GM18519 (cell line): ENCODE results near the gene KAZALD1.
A peak's percentile ranks its signal among the peaks of the same experiment; 100 is the strongest.

ENCODE experiments used
- ATAC-seq: cut with Tn5 transposase; IDR thresholded peaks from one replicate; pipeline ENCODE4 v1.9.1; 2021; ENCODE audit warnings: mild to moderate bottlenecking, moderate library complexity; ENCODE audit not compliant: unreplicated experiment, low FRiP score

Gene KAZALD1

DNA sequence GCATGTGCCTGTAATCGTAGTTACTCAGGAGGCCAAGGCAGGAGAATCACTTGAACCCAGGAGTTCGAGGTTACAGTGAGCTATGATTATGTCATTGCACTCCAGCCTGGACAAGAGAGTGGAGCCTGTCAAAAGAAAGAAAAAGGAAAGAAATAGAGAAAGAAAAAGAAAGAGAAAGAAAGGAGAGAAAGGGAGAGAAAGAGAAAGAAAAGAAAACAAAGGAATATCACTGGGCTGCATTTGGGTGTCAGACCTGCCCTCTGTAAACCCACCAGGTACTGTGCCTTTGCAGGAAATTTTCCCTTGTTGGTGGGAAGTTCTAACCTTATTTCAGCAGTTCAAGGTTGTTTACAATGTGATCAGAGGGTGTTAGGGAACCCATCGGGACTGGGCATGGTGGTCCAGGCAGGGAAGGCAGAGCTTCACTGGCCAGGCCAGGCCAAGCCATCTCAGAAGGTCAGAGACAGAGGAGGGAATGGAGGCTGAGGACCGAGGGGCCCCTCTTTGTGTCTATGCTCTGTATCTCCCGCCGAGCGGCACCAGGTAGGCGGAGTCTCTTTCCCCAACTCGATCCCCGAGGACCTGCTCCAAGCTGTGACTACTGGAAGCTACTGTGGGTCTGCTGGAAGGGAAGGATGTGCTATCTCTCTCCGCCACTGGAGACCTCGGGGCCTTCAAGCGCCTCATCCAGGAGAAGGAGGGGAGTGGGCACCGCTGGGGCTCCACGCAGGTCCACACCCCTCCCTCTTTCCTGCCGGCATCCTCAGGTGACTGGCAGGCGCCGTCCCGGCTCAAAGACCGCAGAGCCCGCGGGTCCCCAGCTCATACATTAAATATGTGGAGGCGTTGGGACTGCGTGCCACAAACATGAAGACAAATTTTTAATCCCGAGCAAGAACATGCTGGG, 15.2 kb upstream of the KAZALD1 start:
- no peak for ATAC-seq

DNA sequence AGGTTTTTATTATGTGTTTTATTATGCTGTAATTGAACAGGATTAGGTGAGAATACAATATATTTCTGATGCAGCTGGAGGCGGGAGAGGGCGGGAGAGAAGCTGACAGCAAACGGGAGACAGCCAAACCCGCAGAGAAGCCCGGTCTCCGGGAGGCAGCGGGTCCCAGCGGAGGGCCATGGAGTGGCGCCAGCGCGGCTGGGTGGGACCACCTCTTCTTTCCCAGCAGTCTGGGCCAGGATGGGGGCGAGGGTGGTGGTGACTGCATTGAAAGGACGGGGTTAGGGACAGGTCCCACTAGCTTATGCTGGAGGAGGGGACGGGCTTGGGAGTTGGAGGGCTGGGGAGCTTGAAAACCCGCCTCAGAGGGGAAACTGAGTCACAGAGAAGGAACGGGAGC, 14.5 kb upstream of the KAZALD1 start:
- ATAC-seq, result no peak

DNA sequence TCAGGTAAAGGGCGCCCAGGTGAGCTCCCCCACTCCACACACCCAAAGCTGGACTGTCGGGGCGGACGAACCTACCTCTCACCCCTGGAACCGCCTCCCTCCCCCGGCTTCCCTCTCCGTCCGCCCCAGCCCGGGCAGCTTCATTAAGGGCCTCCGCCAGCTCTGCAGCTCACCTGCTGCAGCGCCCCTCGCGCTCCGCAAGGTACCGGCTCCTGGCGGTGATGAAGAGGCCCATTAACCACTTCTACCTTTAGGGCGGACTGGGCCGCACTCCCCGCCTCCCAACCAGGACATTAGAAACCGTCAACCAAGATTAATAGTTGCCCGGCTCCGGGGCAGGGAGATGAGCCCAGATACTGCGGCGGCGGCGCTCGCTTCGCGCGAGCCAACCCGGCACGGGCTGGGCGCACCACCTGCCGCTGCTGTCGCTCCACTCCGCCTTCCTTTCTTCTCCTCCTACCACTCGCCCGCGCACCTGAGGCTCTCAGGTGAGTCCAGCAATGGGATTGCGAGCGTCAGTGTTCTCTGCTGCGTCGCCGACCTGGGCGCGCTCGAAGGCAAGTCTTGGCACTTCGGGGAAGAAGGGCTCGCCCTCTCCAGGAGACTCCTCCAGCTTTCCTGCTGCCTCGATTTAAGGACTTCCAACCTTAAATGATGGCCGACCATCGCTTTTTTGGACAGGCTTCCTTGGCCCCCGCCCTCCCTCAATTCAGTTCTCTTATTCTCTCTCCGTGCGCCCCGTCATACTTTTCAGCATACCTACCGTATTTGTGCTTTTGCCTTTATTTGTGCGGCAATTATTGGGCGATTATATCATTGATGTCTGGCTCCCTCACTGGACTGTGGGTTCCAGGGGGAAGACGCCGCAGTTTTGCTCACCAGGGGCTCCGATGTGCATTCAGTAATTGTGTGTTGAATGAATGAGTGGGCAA, 13.6 kb upstream of the KAZALD1 start:
- no peak for ATAC-seq

DNA sequence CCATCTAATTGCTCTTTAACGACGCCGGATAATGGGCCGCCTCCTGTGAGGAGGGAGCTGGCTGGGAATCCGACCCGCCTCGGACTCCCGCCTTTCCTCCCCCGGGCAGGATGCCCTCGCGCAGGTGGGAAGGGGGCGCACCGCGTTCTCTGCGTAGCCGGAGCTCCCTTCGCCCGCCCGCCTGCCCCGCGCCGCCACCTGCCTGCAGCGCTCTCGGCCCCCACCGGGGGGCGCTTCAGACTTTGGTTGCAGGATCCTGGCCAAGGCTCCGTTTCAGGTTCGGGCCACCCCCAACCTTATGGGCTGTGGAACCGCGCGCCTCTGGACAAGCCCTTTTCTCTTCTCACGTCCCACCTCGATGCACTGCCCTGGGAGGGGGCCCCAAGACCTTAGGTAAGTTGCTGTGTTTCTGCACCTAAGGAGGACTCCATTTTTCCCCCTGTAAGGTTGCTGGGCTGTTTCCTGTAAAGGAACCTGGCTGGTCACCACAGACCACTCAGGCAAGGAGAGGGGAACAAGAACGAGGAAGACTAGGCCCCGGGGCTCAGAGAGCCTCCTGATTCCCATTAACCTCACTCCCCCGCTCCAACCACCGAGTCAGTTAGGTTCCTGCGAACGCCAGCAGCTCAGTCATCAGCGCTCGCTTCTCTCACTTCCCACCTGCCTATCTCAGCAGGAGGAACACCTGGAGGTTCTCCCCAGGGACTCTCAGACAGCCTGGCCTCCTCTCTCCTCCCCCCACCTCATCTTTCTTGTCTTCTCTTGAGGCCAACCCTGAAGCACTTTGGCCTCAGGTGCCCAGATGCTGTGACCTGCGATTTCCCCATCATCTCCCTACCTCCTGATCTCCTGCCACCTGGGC, 11.3 kb upstream of the KAZALD1 start:
- ATAC-seq, result no peak

DNA sequence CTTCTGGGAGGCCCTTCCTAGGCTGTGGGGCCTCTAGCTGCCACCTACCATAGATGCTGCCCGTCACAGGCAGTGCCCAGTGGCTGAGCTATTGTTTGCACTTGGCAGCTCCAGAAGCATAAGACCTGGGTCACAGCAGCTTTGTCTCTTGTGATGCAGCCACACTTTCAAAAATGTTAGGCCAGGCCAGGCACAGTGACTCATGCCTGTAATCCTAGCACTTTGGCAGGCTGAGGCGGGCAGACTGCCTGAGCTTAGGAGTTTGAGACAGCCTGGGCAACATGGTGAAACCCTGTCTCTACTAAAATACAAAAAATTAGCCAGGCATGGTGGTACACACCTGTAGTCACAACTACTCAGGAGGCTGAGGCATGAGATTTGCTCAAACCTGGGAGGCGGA, 9.5 kb upstream of the KAZALD1 start:
- ATAC-seq, result no peak

DNA sequence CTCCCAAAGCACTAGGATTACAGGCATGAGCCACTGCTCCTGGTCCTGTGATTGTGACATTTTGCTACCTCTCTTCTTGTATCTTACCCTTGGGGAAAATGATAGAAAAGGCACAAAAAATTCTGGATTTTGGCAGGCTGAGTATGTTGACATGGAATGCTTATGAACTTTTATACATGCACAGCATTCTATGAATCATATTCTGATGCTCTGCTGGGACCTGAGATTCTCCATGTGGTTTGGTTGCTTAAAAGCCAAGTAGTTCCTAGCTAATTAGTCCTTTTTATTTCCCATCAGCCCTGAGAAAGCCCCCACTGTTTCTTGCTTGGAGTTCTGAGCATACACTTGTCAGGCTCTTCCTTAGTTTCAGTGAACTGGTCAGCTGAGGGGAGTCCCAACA, 8.3 kb upstream of the KAZALD1 start:
- no peak for ATAC-seq

DNA sequence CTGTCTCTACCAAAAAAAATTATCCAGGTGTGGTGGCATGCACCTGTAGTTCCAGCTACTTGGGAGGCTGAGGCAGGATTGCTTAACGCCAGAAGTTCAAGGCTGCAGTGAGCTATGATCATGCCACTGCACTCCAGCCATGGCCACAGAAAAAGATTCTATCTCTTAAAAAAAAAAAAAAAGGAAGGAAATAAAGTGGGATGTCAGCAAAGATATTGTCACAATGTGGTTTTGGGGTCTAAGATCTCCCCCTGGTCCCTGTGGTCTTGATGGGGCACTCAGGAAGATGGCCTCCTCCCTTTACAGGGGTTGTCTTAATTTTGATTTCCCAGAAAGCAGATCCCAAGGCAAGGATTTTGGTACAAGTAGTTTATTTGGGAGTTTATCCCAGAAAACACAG, 7.4 kb upstream of the KAZALD1 start:
- no peak for ATAC-seq

DNA sequence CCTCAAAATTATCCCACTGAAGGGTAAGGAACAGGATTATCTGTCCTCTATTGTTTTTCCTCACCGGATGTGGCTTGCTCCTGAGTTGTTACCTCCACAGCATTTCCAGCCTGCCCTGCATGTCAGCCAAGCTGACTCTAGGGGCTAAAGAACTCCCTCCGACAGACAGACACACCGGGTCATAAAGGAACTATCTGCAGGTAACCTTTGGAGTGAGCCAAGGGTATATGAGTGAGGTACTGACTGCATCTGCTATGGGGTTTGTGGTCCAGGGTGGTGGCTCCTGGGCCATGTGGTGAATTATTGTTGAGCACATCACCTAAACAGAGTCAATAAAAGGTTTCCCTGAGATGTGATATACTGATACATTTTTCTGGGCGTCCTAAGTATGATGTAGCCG, 6.9 kb upstream of the KAZALD1 start:
- ATAC-seq, result no peak

DNA sequence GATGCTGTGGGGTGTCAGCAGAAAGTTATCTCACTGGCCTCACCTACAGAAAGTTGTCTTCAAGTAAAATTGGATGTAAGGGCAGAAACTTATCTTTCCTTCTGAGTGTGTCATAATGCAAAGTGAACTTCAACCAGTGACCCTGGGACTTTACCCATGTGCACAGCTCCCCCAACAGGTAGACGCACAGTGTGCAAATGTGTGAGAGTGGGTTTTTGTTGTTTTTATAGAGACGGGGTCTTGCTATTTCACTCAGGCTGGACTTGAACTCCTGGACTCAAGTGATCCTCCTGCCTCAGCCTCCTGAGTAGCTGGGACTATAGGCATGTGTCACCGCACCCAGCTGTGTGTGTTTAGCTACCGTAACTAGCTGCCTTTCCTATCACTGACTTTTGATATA, 6.4 kb upstream of the KAZALD1 start:
- ATAC-seq, result no peak

DNA sequence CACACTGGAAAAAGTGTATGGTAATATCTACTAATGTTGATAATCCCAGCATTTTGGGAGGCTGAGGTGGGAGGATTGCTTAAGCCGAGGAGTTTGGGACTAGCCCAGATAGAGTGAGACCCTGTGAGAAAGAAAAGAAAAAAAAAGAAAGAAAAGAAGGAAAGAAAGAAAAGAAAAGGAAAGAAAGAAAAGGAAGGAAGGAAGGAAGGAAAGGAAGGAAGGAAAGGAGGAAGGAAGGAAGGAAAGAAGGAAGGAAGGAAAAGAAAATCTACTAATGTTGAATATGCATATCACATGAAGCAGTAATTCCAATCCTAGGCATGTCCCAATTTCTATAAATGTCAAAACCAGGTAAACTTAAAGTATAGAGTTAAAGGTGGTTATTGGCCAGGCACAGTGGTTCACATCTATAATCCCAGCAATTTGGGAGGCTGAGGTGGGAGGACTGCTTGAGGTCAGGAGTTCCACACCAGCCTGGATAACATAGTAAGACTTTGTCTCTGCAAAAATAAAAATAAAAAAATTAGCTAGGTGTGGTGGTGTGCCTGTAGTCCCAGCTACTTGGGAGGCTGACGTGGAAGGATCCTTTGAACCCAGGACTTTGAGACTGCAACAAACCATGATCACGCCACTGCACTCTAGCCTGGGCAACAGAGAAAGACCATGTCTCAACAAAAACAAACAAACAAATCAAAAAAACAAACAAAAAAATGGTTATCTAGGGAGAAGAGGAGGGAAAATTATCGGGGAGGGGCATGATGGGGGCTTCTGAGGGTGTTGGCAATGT, 5.2 kb upstream of the KAZALD1 start:
- ATAC-seq, result no peak

DNA sequence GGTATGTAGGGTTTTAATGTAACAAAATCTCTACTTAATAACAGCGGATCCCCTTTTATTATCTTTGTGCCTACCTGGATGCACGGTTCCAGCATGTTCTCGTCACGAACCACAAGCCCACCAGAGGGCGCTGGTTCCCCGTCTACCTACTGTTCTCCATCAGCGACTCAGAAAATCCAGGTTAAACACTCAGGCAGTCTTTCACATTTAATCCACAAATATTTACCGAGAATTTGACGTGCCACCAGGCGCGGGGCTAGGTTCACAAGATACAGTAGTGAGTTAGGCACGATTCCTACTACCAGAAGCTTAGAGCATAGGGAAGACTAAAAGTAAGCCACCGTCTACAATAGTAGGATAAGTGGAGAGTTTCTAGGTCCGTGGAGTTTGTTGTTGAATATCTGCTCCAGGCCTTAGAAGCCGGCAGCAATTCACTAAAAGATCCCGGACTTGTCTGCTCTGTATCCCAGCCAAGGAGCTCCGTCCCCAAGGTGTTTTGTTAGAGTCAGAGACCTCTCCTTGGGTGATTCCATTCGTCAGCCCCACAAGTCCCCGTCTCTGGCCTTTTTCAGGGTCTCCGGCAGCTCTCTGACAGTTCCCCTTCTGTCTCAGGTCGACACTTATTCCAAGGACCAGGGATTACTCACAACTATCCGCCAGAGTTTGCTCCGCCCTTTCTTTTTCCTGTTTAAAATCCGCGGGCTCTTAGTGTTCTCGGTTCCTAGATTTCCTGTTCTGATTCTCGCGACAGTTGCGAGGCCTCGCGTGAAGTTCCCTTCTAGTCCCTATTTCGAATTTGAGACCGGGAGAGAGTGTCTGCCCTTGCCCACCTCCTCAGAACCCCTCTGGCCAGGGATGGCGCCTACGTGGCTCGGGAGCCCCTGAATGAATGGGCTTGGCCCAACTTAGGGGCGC, 1.5 kb upstream of the KAZALD1 start:
- peak; percentile 32 for ATAC-seq

DNA sequence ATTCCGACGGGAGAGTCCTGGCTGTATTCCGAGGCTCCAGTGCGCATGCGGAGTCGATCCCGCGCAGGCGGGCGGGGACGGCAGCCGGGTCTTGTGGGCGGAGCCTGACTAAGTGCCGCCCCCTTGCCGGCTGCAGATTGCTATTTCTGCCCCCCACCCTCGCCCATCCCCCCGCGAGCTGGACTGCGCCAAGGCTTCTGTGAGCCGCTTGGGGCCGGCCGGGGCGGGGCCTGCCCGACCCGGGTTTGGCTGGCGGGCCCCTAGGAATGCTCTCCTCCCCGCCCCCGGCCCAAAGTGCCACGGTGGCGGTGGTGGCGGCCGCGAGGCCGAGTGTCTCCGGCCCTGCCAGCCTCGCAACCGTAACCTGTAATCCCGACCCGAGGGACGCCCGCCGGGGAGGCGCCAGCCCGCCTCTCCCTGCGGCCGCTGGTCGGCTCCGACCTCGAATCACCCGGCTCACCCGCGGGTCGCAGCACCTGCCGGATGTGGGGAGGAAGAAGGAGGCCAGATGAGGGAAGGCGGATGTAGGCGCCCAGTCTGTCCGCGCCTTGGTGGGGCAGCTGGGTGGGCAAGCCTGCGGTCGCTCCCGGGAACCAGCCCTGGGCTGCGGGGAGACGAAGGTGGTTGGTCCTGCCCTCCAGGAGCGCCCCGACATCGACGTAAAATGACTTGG, 702 bp upstream of the KAZALD1 start:
- peak; percentile 38 for ATAC-seq

DNA sequence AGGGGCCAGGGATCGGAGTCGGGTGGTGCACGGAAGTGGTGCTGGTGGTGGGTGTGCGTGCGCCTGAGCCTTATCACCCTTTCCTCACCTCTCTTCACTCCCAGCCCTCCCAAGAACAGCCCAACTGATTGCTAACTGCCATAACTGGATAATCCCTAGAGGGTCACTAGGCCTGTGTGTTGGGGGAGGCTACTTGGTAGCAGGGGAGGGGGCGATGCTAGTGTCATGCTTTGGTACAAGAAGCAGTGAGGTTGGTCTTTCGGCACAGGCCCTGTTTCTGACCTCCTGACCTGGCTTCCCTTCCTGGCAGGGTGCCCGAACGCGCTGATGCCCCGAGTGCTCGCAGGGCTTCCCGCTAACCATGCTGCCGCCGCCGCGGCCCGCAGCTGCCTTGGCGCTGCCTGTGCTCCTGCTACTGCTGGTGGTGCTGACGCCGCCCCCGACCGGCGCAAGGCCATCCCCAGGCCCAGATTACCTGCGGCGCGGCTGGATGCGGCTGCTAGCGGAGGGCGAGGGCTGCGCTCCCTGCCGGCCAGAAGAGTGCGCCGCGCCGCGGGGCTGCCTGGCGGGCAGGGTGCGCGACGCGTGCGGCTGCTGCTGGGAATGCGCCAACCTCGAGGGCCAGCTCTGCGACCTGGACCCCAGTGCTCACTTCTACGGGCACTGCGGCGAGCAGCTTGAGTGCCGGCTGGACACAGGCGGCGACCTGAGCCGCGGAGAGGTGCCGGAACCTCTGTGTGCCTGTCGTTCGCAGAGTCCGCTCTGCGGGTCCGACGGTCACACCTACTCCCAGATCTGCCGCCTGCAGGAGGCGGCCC, 652 bp downstream of the KAZALD1 start:
- ATAC-seq, result no peak

DNA sequence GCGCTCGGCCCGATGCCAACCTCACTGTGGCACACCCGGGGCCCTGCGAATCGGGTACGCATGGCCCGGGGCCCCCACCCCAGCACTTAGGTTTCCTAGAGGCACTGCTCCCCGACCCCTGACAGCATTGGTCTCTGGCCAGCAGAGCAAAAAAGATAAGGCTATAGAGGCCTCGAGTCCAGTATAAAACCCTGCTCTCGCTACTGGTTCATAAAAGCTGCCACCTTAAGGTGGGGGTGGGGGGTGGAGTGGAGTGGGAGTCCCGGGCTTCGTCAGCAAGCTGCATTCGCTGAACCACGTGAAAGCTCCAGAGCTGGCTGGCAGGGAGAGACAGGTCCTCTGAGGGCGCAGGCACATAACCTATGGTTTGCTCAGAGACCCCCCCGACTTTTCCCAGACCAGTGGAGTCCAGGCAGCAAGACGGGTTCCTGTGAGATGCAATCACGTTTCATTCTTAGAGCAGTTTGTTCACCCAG, 1.3 kb downstream of the KAZALD1 start:
- no peak for ATAC-seq

DNA sequence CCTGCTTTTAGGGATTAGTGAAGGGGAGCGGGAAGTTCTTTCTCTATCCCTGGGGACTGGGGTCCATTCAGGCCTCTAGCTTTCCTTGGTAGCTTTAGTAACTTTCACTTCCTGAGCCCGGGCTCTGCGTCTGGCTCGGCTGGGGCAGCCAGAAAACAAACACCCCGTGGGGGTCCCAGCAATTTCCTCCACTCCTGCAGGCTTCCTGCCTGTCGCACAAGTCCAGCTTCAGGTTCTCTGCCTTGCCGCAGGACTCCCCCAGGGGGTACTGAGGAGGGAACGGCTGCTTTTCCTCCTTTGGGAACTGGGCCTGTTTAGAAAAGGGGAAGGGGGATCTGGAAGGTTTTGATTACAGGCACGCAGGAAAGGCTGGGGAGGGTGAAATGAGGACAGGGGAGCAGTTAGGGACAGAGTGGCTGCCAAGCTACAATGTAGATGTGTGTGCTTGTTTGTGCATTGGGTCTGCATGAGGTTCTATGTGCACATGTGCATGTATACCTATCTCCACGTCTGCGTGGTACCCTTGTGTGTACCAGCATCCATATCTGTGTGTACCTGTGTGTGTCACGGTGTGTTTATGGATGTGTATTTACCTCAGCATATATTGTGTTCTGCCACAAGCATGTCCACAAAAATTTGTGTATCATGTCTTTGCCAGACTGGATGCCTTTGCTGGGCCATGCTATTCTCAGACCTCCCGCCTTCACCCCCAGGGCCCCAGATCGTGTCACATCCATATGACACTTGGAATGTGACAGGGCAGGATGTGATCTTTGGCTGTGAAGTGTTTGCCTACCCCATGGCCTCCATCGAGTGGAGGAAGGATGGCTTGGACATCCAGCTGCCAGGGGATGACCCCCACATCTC, 2.0 kb downstream of the KAZALD1 start:
- no peak for ATAC-seq

DNA sequence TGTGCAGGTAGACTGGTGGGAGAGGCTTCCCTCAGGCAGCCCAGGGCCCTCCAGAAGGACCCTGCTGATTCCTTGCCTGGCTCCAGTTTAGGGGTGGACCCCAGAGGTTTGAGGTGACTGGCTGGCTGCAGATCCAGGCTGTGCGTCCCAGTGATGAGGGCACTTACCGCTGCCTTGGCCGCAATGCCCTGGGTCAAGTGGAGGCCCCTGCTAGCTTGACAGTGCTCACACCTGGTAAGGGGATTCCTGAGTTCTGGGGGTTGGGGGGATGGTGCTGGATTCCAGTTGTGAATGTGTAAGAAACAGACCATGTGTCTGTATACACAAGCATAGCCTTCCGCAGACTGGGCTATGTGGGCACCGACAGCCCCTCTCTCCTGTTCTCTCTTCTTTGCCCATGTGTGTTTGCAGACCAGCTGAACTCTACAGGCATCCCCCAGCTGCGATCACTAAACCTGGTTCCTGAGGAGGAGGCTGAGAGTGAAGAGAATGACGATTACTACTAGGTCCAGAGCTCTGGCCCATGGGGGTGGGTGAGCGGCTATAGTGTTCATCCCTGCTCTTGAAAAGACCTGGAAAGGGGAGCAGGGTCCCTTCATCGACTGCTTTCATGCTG, 2.7 kb downstream of the KAZALD1 start:
- no peak for ATAC-seq
